AG10803 (cell line): ENCODE data around the gene CLK3.

Source experiments
- DNase-seq: peaks from one replicate; pipeline ENCODE4 v3.0.0; 2010; ENCODE audit warnings: low read depth
- H3K4me3 ChIP-seq: 2 replicates; pipeline ENCODE4 v1.5.1; 2011; ENCODE audit warnings: mild to moderate bottlenecking, low read length, control low read depth
- CTCF ChIP-seq: conservative IDR thresholded peaks from 2 replicates; pipeline ENCODE4 v1.5.1; 2011; ENCODE audit warnings: mild to moderate bottlenecking, low read length, control low read depth, inconsistent platforms

Gene CLK3

DNA sequence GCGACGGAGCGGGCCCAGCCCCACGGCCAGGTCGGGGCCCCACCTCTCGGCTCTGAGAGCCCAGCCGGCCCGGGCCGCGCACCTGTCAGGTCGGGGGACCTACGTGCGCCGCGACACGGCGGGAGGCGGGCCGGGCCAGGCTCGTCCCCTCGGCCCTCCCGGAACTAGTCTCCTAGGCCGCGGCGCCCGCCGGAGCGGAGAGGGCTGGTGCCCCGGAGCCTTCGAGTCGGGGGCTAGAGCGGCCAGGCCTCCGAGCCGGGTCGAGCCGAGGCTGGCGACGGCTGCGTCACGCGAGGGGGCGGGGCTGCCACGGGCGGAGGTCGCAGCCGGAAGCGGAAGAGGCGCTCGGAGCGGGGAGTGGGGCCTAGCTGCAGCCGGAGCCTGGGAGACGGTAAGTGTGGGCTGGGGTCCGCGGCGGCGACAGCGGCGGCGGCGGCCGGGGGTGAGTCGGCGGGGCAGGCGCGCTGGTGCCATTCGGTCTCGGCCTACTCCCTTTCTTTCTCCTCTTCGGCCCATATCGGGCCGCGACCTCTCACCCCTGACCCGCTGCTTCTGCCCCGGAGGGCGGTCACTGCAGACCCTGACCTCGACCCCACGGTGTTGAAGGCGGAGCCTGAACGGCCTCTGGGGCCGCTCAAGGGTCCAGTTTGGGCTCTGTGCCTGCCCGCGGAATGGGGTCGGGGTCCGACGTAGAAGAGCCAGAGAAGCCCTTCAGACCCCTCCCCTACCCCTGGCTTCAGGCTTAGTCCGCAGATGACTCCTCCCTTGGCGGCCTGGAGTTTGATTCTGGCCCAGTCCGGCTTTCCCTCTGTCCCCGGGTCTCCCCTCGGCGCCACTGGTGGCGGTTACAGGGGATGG lies at the start of gene CLK3:
CLK3 (plus strand) TSS at position 329 of the 858 bp plus-strand sequence. CDS start 3,361 bp downstream, outside the sequence.
- DNase-seq: peak; percentile 92
- TF ChIP-seq CTCF: no peak

GRCh38 chr15:74568594-74568993 lies 47.0 kb upstream of the CLK3 start:
- no peak for DNase-seq
- no peak for TF ChIP-seq CTCF
- no peak overlapping the region for H3K4me3 ChIP-seq

More for the DNA sequence above, at the start of gene CLK3:
- H3K4me3 ChIP-seq: peak within 1 kb of the TSS; percentile 98

DNA sequence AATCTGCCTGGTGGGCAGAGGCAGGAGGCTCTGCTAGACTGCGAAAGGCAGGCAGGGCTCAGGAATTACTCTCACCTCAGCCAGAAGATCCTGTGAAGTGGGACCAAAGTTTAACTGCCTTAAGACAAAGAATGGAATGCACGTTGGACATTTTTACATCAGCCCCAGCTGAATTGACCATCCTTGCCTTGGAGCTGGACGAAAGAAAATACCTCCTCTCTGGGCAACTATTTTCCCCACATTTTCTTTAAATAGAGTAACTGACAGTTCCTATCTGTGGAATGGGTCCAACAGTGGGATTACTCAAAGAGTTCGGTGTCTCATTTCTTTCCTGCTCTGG lies 45.9 kb upstream of the CLK3 start:
- no peak overlapping the region for H3K4me3 ChIP-seq
- TF ChIP-seq CTCF: no peak
- no peak for DNase-seq

GRCh38 chr15:74571191-74571590 lies 44.4 kb upstream of the CLK3 start:
- no peak overlapping the region for H3K4me3 ChIP-seq
- TF ChIP-seq CTCF: no peak
- DNase-seq: no peak

DNA sequence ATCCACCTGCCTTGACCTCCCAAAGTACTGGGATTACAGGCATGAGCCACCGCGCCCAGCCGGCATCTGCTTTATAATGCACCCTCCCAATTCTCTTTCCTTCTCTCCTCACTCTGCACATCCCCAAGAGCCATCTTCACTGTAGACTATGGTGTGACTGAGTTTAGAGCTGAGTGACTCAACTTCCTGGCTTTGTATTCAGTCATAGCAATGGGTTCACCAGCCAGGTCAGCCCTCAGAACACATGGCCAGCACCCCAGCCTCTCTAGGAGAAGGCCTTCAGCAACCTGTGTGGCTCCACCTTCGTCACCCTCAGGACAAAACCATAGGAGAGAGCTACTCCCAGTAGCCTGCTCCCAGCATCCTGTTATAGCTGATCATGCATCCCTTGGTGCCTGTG lies 41.6 kb upstream of the CLK3 start:
- no peak for DNase-seq
- TF ChIP-seq CTCF: no peak
- H3K4me3 ChIP-seq: no peak overlapping the region

DNA sequence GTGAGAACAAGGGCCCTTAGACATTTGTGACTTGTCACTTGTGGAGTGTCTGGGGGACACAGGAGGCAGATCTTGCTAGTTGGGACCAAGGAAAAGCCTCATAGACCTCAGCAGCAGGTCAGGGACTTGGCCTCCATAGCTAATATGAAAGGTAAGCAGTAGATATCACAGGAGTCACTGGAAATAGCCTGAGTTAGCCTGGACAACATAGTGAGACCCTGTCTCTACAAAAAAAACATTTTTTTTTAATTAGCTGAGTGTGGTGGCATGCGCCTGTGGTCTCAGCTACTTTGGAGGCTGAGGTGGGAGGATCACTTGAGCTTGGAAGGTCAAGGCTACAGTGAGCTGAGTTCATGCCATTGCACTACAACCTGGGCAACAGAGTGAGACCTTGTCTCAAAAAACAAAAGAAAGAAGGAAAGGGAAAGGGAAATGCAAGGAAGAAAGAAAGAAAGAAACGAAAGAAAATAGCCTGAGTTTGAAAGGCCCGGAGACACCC lies 37.1 kb upstream of the CLK3 start:
- TF ChIP-seq CTCF: no peak
- H3K4me3 ChIP-seq: no peak overlapping the region
- DNase-seq: no peak

GRCh38 chr15:74579001-74579400 lies 36.6 kb upstream of the CLK3 start:
- DNase-seq: no peak
- TF ChIP-seq CTCF: no peak
- no peak overlapping the region for H3K4me3 ChIP-seq
